GM18505 (cell line): Measurements from ENCODE around the gene PAQR7.

Source experiments
- ATAC-seq: cut with Tn5 transposase; IDR thresholded peaks from one replicate; pipeline ENCODE4 v1.9.1; 2021; ENCODE audit not compliant: unreplicated experiment
- POLR2A ChIP-seq: IDR thresholded peaks from 4 replicates; pipeline ENCODE4 v1.6.1; 2011; ENCODE audit warnings: borderline replicate concordance; ENCODE audit not compliant: insufficient read depth, insufficient read length; ENCODE audit errors: extremely low read depth

PAQR7 gene

DNA sequence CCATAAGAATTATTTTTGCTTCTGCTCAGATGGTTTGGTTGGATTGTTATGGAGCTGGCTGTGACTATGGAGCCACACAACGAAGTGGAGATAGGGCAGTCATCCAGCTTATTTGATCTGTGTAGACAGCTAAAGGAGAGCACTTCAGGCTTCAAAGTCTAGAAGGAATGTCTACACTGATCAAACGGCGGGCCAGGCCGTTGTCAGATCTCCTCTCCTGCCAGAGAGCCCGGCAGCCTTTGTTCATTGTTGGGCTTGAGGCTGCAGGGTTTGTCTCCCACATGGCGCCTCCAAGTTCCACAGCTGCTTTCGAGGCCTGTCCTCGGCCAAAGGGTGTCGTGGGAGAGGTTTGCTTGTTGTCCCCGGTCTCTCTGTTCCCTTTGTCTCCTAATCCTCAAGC, 33.5 kb upstream of the PAQR7 start:
- no peak for TF ChIP-seq POLR2A
- no peak for ATAC-seq

DNA sequence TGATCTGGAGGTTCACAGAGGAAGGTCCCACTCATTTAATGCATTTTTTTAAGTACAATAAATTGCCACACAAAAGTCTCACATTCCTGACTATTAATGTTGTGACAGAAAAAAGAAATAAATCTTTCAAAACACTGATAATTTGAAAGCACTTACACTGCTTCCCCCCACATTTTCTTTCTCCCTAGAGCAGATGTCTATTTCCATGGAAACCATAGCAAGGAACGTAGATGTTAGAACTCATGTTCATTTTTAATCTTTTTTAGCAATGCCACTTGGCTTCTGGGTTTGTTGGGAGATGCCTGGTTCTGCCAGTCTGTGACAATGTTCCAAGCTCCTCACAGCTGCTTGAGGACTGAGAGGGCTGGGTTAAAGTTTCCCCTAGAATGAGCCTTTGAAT, 32.7 kb upstream of the PAQR7 start:
- ATAC-seq: no peak
- TF ChIP-seq POLR2A: no peak

DNA sequence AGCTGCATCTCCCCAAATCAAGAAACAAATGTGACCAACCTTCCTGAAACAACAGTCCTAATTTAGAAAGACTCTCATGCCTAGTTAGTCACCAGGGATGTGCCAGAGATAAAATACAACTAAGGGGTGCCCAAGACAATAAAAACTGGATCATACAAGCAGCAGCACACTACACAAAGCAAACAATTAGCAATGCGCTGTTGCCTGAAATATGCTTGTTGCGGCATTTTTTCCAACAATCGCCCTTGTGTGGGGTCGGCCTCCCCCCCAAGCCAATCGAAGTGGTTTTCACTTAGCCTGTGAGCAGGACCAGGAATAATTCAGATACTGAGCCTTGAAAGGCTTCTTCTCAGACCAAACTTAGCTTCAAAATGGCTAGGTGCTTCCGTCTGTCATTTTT, 32.1 kb upstream of the PAQR7 start:
- no peak for ATAC-seq
- no peak for TF ChIP-seq POLR2A

GRCh38 chr1:25906644-25907300, 31.3 kb upstream of the PAQR7 start:
- no peak for TF ChIP-seq POLR2A
- ATAC-seq: no peak

DNA sequence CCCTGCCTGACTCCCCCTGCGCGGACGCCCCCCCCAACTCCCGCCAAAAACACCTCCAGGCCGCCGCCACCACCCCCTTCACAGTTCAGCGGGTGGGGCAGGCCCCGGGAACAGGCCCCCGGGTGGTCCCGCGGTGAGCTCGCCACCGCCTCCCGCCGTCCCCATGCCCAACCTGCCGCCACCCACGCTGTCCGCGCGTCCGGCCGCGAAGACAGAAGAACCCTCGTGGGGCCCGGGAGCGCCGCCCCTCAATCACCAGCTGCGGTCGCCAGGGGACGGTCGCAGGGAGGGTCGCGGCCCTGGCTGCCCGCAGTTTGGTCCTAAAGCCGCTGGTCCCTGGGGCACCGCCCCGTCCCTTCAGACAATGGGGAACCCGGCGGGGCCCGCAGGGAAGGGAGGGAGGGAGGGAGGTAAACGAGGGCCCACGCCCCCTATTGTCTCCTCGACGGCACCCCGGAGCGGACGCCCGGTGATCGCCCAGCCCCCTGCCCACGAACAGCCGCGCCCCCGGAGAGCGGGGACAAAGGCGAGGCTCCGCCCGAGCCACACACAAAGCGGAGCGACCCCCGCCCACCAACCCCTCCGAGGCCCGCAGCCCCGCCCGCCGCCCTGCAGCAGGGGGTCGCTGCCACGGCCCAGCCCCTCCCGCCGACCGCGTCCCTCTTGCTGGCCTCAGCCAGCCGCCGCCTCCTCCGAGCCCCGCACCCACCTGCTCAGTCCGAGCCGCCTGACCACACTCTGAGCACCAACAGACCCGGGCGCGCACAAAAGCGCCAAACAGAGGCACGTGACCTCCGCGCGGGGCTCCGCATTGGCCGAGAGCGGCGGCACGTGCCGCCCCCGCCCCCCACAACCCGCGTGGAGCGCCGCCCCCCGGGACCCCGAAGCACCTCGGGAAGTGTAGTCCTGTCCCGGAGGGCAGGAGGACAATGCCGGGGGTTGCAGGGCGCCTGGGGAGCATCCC, 30.5 kb upstream of the PAQR7 start, which contains the start of gene STMN1:
Gene STMN1 (minus strand): TSS at position 740 of the 964 bp plus-strand sequence. CDS start 1,743 bp downstream, outside the sequence.
- peak; percentile 90 for TF ChIP-seq POLR2A
- peak; percentile 68 for ATAC-seq

DNA sequence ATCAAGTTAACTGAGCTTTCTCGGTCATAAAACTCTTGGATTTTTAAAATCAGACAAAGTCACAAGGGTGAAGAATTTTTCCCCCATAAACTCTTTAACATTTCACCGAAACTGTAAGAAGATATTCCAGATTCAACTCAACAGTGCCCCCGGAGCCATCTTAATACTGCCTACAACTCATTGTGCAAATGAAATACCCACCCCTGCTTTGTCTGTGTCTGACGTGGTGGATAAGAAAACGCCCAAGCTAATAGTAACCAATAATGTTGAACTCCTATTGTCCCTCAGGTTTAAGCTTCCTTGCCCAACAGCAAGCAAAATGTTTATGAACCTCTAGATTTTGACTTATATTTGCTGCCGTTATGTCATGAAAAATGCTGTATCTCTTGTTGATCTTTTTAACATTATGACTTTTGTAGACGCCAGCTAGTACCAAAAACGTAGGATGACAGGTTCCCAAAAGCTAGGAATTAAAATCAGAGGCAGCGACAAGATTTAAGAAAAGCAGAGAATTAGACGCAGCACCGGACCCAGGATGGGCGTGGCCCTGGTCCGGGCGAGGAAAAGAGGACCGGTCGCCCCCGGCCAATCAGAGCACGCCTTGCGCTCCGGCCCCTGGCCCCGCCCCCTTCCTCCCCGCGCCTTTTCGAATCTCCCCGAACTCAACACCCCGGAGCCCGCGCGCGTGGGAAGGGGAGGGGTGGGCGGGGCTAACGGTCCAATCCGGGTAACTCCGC, 29.6 kb upstream of the PAQR7 start:
- ATAC-seq: peak; percentile 63
- peak; percentile 30 for TF ChIP-seq POLR2A

DNA sequence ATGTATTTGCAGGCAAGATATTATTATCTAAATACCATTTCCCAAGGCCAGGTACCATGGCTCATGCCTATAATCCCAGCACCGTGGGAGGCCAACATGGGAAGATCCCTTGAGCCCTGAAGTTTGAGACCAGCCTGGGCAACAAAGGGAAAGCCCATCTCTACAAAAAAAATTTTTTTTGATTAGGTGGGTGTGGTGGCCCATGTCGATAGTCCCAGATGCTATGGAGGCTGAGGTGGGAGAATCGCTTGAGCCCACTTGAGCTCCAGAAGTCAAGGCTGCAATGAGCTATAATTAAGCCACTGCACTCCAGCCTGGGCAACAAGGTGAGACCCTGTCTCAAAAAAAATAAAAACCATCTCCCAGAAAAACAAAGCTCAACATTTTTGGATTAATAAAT, 28.5 kb upstream of the PAQR7 start:
- ATAC-seq: no peak
- no peak for TF ChIP-seq POLR2A

DNA sequence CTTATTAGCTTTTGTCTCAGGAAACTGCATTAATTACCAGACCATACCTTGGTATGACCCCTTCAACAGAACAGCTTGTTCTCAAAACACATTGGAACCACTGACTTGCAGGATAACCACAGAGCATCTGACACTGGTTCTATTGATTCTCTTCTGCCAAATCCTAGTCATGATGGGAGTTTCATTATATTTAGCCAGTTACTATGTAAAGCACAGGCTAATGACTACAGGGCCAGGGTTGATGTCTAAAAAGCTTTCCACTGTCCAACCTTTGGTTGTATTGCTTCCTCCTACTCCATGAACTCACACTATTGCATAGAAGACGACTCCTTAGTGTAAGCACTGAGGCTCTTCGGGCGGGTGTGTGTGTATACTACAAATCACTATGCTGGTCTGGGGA, 27.0 kb upstream of the PAQR7 start:
- TF ChIP-seq POLR2A: no peak
- no peak for ATAC-seq

GRCh38 chr1:25900219-25900618, 24.7 kb upstream of the PAQR7 start:
- no peak for TF ChIP-seq POLR2A
- ATAC-seq: no peak

DNA sequence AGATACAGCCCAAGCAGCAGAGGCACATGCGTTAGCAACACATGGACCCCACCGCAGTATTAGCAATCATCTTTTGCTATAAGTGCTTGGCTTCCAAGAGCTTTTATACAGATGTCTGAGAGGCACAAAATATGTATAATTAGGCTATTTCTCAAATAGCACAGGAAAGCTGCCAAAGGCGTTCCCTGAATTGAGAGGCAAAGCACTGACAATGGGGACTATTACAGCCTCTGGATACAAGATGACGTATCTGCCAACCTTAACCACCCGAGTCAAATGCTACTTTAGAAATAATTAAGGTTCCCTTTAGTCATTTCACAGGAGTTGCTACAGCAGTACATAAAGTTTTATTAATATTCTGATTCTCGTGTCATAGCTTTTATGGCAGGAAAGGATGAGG, 24.3 kb upstream of the PAQR7 start:
- no peak for ATAC-seq
- TF ChIP-seq POLR2A: no peak

DNA sequence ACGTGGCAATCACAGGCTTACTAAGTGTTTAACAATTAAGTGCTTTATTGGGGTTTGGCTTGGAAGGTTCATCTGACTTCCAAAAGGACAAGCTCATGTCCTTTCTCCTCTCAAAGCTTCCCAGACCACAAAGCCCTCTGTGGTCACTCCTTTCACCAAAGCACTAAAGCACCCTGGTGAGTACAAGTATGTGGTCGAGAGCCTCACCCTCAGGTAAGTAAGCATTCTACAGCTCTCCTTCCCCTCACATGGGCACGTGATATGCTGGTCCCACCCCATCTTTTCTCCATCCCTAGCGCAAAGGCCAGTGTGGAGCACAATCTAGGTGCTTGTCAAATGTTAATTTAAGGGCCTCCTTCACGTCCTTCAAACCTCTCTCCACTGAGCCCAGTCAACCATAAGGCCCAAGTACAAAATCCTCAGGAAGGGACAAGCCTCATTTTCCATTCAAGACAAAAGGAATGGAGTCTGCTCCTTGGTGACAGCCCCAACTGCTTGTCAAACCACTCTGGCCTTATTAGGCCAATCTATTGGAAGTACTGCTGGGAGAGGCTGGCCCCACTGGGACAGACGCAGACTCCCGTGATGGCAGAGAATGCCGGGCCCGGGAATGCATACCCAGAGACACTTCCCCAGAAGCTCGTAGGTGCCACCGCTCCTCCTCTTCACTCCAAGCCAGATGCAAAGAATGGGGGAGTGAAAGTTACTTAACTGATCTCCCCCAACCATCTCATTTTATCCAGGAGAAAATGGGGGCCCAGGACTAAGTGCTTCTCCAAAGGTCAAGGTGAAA, 22.9 kb upstream of the PAQR7 start:
- no peak for ATAC-seq
- TF ChIP-seq POLR2A: no peak

DNA sequence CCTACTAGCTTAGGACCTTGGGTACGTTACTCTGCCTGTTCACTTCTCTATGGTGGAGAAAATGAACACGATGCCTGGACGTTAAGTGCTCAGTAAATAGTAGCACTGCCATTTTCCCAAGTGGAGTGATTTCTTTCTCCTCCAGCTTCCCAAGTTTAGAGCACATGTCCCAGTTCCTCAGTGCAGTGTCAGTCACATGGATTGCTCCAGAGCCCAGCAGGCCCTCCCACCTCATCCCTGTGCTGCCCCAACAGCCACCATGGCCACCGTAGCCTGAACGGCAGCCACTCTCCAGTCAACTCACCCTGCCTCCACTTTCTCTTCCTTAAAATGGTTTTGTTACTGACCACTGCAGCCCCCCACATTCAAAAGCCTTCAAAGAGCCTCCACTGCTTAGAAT, 22.2 kb upstream of the PAQR7 start:
- ATAC-seq: no peak
- no peak for TF ChIP-seq POLR2A
